HG03457 (cell line): ENCODE measurements around the gene PCYOX1L.

Experiments
- ATAC-seq: cut with Tn5 transposase; IDR thresholded peaks from one replicate; pipeline ENCODE4 v1.9.1; 2021; ENCODE audit warnings: moderate number of reproducible peaks; ENCODE audit not compliant: unreplicated experiment

PCYOX1L gene

GRCh38 chr5:149333711-149334443 lies 24.0 kb upstream of the PCYOX1L start:
- ATAC-seq, result no peak

- no peak for ATAC-seq
These were observed 20.1 kb upstream of the PCYOX1L start for GRCh38 chr5:149337736-149338135.

DNA sequence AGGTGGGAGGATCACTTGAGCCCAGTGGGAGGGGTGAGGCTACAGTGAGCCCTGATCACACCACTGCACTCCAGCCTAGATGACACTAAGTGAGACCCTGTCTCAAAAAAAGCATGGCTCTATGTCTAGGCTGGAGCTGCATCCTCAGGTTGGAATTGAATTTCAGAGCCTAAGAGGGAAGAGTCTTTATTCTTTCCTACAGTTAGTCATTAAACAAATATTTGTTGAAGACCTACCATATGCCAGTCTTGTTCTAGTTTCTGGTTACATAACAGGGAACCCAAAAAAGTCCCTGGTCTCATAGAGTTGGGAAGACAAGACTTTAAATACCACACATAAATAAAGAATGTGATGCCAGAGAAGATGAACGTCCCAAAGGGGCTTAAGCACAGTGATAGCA lies 19.5 kb upstream of the PCYOX1L start:
- no peak for ATAC-seq

GRCh38 chr5:149340920-149341319 lies 16.9 kb upstream of the PCYOX1L start:
- no peak for ATAC-seq

DNA sequence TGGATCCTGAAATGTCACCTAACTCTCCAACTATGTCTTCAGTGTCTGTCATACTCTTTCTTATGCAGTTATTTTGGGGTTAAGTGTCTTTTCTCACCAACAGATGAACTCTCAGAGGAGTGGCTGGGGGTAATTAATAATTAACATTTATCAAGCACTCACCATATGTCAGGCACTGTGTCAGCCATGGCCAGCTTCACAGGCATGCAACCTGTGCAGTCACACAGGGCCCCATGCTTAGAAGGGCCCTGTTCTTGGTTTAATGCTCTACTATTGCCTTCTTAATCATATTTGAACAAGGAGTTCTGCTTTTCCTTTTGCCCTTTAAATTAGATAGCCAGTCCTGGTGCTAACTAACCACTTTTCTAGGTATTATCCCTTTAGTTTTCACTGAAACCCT lies 16.0 kb upstream of the PCYOX1L start:
- no peak for ATAC-seq

GRCh38 chr5:149344151-149344550 lies 13.7 kb upstream of the PCYOX1L start:
- no peak for ATAC-seq

GRCh38 chr5:149345147-149345891 lies 12.5 kb upstream of the PCYOX1L start, which contains the start of gene GRPEL2:
Gene GRPEL2, plus strand, starts transcription at chr5:149345499. Its CDS starts 41 bp downstream, at chr5:149345540.
- ATAC-seq, result peak; percentile 91

GRCh38 chr5:149345892-149346222 lies 12.0 kb upstream of the PCYOX1L start:
- no peak for ATAC-seq

DNA sequence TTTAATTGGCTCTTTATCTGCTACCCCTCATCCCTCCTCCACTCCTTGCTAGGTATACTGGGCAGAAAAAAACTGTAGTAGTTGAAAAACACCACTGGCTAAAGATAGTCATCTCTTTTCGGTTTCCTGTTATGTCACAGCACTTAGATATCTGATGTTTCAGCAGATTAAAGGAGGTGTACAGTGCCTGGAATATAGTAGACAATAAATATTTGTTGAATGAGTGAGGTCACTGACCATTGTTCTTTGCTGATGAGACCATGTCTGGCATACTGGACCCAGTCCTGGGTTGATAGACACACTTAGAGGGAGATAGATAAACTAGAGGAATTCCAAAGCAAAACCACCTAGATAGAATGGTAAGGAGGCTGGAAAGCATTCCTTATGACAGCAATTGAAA lies 9.3 kb upstream of the PCYOX1L start:
- no peak for ATAC-seq

DNA sequence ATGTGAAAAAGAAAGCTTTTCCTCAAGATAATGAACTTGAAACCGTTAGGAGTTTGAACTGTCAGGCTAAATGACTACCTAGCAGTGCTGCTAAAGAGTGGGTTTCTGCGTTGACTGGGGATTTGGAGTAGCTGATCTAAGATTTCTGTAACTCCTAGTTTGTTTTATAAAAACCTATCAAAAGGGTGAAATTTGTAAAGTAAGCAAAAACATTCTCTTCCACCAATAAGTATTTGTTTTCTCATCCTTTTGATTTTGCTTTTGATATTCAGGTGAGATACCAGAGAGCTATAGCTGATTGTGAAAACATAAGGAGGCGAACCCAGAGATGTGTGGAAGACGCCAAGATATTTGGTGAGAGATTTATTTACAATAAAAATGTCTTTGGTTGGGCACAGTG lies 8.5 kb upstream of the PCYOX1L start:
- no peak for ATAC-seq

GRCh38 chr5:149352169-149352568 lies 5.7 kb upstream of the PCYOX1L start:
- ATAC-seq, result no peak

DNA sequence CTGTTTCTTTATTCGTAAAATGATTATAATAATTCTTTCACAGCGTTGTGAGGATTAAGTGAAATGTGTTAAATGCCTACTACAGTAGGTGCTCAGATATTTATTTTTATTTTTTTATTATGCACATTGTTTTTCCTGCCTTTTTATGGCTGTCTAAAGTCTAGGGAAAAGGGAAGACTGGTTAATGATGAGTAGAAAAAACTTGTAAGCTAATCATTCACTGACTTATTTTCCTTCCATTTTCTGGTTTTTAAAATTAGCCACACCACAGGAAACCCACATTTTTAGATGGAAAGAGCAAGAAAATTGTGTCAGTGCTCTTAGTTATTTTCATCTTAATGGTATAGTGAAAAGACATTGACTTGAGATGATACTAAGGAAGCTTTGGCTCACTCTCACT lies 3.9 kb upstream of the PCYOX1L start:
- no peak for ATAC-seq

DNA sequence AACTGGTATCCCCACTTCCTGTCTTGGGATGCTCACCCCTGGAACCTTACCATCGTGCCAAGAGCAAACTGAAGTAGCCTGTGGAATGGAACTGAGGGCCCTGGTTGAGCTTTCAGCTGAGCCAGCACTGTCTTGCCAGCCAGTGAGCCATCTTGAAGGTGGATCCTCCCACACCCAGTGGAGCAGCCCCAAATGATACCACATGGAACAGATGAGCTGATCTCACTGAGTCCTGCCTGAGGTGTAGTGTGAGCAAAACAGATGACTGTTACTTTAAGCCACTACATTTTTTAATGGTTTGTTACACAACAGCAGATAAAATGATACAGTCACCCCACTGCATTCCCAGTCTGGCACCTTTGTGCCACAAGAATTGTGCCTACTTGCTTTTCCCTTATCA lies 2.2 kb upstream of the PCYOX1L start:
- ATAC-seq, result no peak

GRCh38 chr5:149356391-149356790 lies 1.5 kb upstream of the PCYOX1L start:
- no peak for ATAC-seq

GRCh38 chr5:149358294-149358651 lies 427 bp downstream of the PCYOX1L start:
- peak; percentile 0 for ATAC-seq

DNA sequence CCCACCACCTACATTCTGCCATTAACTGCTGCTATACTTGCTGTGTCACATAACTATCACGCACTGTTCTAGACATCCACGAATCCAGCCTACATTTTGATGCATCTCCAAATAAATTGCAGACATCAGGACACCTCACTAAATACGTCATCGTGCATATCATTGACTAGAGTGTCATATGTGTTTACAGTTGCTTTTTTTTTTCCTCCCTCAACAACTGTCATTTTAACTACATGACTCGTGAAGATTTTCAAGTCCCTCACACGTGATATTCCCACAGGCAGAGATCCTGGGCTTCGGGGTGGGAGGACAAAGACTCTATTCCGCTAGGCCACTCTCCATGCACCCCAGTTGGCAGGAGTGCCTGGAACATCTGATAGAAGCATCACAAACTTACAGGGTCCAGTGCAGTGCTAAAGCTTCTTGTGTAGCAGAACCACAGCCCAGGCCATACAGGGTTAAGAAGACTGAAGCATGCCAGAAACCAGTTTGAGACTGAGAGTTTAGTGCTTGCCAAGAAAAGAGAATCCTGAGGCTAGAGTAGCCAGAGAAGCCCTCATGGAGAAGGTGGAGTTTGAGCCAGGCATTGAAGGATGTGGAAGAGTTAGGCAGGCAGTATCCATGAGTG lies 1.1 kb downstream of the PCYOX1L start:
- ATAC-seq, result no peak

GRCh38 chr5:149360272-149360671 lies 2.4 kb downstream of the PCYOX1L start:
- no peak for ATAC-seq

DNA sequence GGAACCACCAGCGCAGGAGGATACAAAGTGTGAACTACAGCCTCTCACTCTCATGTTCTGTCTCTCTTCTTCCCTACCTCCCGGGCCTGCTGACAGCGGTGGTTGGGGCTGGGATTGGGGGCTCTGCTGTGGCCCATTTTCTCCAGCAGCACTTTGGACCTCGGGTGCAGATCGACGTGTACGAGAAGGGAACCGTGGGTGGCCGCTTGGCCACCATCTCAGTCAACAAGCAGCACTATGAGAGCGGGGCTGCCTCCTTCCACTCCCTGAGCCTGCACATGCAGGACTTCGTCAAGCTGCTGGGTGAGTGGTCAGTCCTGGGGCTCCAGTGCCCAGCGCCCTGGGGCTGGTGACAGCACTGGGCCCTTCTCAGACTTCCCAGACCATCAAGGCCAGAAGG lies 4.7 kb downstream of the PCYOX1L start:
- ATAC-seq, result no peak

DNA sequence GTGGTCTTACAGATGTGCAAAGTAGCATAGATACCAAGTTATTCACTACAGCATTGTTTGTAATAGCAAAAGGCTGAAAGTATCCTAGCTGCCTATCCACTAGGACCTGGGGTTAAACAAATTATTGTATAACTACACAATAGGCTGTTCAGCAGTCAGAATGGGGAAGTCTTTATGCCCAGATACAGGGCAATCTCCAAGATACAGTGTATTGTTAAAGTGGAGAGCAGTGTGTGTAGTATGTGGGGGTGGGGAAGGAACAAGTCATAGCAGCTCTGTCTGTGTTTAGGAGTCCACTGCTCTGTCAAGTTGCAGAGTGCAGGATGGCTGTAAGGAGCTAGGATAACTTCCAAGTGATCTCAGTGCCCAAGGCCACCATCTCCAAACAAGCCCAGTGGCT lies 5.5 kb downstream of the PCYOX1L start:
- ATAC-seq, result no peak

- ATAC-seq, result no peak
These were observed 6.1 kb downstream of the PCYOX1L start for GRCh38 chr5:149363936-149364335.

GRCh38 chr5:149364719-149365118 lies 6.9 kb downstream of the PCYOX1L start:
- ATAC-seq, result no peak

DNA sequence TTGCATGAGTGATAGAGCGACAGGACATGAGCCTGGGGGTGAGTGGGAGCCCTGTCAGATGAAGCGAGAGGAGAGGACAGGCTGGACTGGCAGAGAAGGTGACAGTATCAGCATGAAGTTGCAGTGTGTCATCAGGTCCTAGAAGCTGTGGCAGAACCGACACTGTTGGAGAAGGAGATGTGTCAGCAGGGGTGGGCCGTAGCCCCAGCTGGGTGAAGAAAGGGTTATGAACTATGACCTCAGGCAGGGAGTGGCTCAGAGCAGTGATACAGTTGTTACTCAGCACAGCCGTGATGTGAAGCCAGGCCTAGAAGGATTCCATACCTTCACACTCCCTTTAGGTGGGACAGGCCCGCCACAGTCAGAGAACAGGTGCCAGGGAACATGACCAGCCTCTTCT lies 7.6 kb downstream of the PCYOX1L start:
- ATAC-seq, result no peak
